Epithelial cell of esophagus (primary cell): ENCODE data around the gene SFT2D1.

Source experiments
- DNase-seq: peaks from one replicate; pipeline ENCODE4 v3.0.0; 2010; ENCODE audit warnings: low read depth
- H3K4me3 ChIP-seq: 2 replicates; pipeline ENCODE4 v1.5.1; 2011; ENCODE audit warnings: mild to moderate bottlenecking, low read length, control low read depth
- TF ChIP-seq, protein P1 (sequence below): IDR thresholded peaks from 2 replicates; pipeline ENCODE4 v1.5.1; 2011; ENCODE audit warnings: low read depth, mild to moderate bottlenecking, low read length, control low read depth, inconsistent platforms; ENCODE audit not compliant: insufficient read depth; ENCODE audit errors: missing control alignments

Gene SFT2D1

DNA sequence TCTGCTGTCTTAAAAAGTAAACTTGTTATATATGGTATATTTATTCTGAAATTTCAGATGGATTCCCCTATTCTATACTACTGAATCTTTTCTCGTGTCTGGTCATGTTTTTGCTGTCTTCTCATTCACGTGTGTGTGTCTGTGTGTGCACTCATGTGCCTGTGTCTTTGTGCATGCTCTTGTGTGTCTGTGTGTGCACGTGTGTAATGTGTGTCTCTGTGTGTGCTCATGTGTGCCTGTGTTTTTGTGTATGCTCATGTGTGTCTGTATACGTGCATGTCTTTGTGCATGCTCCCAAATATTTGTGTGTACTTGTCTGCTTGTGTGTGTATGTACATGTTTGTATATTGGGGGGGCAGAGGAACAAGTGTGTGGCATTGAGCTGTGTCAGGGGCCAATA lies 68.2 kb downstream of the SFT2D1 start:
- no peak overlapping the region for H3K4me3 ChIP-seq
- no peak for DNase-seq
- TF ChIP-seq, protein P1, sequence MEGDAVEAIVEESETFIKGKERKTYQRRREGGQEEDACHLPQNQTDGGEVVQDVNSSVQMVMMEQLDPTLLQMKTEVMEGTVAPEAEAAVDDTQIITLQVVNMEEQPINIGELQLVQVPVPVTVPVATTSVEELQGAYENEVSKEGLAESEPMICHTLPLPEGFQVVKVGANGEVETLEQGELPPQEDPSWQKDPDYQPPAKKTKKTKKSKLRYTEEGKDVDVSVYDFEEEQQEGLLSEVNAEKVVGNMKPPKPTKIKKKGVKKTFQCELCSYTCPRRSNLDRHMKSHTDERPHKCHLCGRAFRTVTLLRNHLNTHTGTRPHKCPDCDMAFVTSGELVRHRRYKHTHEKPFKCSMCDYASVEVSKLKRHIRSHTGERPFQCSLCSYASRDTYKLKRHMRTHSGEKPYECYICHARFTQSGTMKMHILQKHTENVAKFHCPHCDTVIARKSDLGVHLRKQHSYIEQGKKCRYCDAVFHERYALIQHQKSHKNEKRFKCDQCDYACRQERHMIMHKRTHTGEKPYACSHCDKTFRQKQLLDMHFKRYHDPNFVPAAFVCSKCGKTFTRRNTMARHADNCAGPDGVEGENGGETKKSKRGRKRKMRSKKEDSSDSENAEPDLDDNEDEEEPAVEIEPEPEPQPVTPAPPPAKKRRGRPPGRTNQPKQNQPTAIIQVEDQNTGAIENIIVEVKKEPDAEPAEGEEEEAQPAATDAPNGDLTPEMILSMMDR: no peak

DNA sequence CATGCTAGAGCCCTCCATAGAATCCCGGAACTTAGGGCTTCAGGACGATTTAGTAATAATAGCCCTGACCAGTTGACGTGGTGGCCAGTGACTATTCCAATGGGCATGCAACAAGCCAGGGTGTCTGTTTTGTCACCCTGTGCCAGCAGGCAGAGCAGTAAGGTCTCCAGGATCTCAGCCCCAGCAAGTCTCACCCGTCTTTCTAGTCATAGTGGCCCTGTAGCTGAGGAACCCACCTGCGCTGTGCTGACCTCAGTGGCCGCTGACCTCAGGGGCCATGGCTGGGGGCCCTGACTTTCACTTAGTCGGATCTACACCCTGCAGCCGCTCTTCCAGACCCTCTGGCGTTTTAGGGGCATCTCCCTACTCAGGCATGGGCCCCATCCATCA lies 71.0 kb downstream of the SFT2D1 start:
- no peak overlapping the region for H3K4me3 ChIP-seq
- TF ChIP-seq, protein P1: no peak
- DNase-seq: no peak

DNA sequence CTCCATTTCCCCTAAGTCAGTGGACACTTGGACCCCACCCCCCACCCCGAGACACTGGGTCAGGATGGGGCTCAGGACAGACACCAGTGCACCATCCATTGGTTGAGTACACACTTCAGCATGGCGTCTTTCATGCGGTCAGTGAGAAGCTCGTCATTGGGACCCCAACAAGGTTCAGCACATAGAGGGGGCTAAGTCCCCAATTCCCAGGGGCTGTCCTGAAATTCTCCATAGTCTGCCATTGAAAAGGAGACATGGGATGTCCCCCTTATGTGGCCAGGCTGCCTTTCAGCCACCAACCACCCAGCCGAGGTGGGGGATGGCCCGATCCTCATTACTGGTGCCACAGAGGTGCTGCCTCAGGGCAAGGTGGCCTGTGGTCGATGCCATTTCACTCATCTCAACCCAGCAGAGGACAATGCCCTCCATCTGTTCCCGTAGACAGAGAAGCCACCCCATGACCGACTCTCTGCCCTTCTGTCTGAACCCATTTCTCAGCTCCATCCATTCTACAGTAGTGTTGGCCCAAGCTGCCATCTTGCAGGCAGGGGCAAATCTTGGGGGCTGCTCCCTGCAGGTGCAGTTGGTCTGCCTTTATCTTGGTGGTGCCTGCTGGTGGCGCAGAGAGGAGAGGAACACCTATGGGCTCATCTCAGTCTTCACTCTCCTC lies 71.5 kb downstream of the SFT2D1 start:
- DNase-seq: no peak
- TF ChIP-seq, protein P1: no peak
- H3K4me3 ChIP-seq: no peak overlapping the region
